ENCODE measurements around the gene WWOX.
A peak's percentile ranks its signal among the peaks of the same experiment; 100 is the strongest.
"Not testable (repeated sequence)": the region's sequence is repeated elsewhere in the genome, so short reads cannot be mapped to it uniquely, and the experiment has no call there.

WWOX gene

DNA sequence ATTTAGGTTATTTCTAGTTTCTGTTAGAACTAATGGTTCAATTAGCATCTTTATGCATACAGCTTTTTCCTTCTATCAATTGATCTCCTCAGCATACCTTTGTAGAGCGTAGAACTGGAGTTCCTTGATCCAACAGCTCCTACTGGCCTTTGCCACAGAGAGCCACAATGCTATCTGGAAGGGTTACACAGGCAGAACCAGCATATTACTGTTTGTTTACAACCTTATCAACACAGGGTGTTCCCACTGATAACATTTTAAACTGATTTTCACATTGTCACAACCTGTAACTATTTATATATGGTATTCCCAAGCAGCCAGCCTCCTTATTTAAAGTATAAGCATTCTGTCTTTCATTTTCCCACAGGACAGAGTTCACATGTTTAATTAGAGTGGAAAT lies 1118.9 kb downstream of the WWOX start:
- H2AFZ ChIP-seq (ENCODE audit: low read depth): no peak overlapping the region
- H3K4me3 ChIP-seq (IDR thresholded peaks at IDR 0.05; ENCODE audit: insufficient read depth, low read depth, low read length): no peak overlapping the region
- H3K27me3 ChIP-seq (ENCODE audit: insufficient read depth, low read depth): no peaks in the 10 kb centered on the region
- no peaks in the 10 kb centered on the region for H4K20me1 ChIP-seq (ENCODE audit: insufficient read depth)
- H3K36me3 ChIP-seq (ENCODE audit: insufficient read depth): no peaks in the 10 kb centered on the region
- peaks cover 13% of the 10 kb centered on the region for H3K4me1 ChIP-seq (ENCODE audit: low read depth, poor library complexity, severe bottlenecking)
- TF ChIP-seq CTCF (conservative IDR thresholded peaks at IDR 0.05; ENCODE audit: low read depth, low read length): no peak
- H3K27ac ChIP-seq: no peak overlapping the region
- no peak overlapping the region for H3K9ac ChIP-seq
- peak overlapping the region; percentile 22; the same call in 1 of the 2 replicates for H3K4me2 ChIP-seq
- no peaks in the 10 kb centered on the region for H3K79me2 ChIP-seq (ENCODE audit: insufficient read depth, low read depth)

GRCh38 chr16:79225994-79226393 lies 1126.5 kb downstream of the WWOX start:
- not testable (repeated sequence) for H3K79me2 ChIP-seq (ENCODE audit: insufficient read depth, low read depth); H3K27ac ChIP-seq; H2AFZ ChIP-seq (ENCODE audit: low read depth); H3K4me1 ChIP-seq (ENCODE audit: low read depth, poor library complexity, severe bottlenecking); H3K4me3 ChIP-seq (IDR thresholded peaks at IDR 0.05; ENCODE audit: insufficient read depth, low read depth, low read length); H3K27me3 ChIP-seq (ENCODE audit: insufficient read depth, low read depth); H3K4me2 ChIP-seq; H4K20me1 ChIP-seq (ENCODE audit: insufficient read depth); H3K36me3 ChIP-seq (ENCODE audit: insufficient read depth); H3K9ac ChIP-seq

DNA sequence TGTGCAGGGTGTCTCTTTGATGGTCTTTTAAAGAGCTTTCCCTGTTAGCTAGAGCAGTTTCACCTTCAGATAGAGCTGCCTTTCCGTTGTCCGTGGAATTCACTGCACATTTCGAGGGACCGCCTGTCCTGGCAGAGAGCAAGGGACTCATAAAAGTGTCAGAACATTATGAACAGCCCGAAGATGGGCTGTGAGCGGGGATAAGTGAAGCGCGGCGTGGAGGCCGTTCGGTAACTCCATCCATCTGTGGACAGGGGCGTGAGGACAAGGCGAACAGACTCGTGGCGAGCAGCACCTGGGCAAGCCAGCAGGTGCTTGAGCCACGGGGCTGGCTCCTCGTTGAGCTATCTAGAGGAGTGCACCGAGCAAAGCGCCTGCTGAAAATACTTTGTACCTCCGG lies 1129.9 kb downstream of the WWOX start:
- no peak overlapping the region for H3K27ac ChIP-seq
- H3K4me3 ChIP-seq (IDR thresholded peaks at IDR 0.05; ENCODE audit: insufficient read depth, low read depth, low read length): no peak overlapping the region
- H3K36me3 ChIP-seq (ENCODE audit: insufficient read depth): no peaks in the 10 kb centered on the region
- no peaks in the 10 kb centered on the region for H3K79me2 ChIP-seq (ENCODE audit: insufficient read depth, low read depth)
- no peaks in the 10 kb centered on the region for H3K4me1 ChIP-seq (ENCODE audit: low read depth, poor library complexity, severe bottlenecking)
- H3K9ac ChIP-seq: no peak overlapping the region
- no peak for TF ChIP-seq CTCF (conservative IDR thresholded peaks at IDR 0.05; ENCODE audit: low read depth, low read length)
- no peak overlapping the region for H3K4me2 ChIP-seq
- H4K20me1 ChIP-seq (ENCODE audit: insufficient read depth): no peaks in the 10 kb centered on the region
- H3K27me3 ChIP-seq (ENCODE audit: insufficient read depth, low read depth): no peaks in the 10 kb centered on the region
- H2AFZ ChIP-seq (ENCODE audit: low read depth): no peak overlapping the region

DNA sequence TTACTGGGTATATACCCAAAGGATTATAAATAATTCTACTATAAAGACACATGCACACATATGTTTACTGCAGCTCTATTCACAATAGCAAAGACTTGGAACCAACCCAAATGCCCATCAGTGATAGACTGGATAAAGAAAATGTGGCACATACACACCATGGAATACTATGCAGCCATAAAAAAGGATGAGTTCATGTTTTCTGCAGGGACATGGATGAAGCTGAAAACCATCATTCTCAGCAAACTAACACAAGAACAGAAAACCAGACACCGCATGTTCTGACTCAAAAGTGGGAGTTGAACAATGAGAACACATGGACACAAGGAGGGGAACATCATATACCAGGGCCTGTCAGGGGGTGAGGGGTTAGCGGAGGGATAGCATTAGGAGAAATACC lies 1146.2 kb downstream of the WWOX start:
- not testable (repeated sequence) for H3K27me3 ChIP-seq (ENCODE audit: insufficient read depth, low read depth); H3K4me1 ChIP-seq (ENCODE audit: low read depth, poor library complexity, severe bottlenecking); H3K4me3 ChIP-seq (IDR thresholded peaks at IDR 0.05; ENCODE audit: insufficient read depth, low read depth, low read length); H3K36me3 ChIP-seq (ENCODE audit: insufficient read depth); H3K79me2 ChIP-seq (ENCODE audit: insufficient read depth, low read depth); H3K4me2 ChIP-seq; H2AFZ ChIP-seq (ENCODE audit: low read depth); H3K9ac ChIP-seq; H3K27ac ChIP-seq; H4K20me1 ChIP-seq (ENCODE audit: insufficient read depth)

DNA sequence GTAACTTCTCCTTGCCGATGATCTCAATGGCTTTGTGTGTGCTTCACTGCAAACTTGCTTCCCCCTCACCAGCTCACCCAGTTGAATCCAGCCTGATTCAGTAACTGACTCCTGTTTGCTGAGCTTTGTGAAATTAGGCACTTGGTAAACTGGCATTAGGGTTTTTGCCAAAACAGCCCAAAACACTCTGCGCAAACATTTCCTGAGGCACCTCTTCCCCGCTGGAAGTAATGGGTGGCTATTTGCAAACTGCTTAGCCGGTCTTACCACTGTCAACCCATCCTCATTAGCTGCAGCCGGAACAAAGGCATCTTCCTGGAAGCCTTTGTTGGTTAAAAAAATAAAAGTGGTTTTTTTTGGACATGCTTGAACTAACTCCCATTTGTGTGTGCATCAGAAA lies 1147.9 kb downstream of the WWOX start:
- H3K27me3 ChIP-seq (ENCODE audit: insufficient read depth, low read depth): no peaks in the 10 kb centered on the region
- no peaks in the 10 kb centered on the region for H3K36me3 ChIP-seq (ENCODE audit: insufficient read depth)
- H3K79me2 ChIP-seq (ENCODE audit: insufficient read depth, low read depth): no peaks in the 10 kb centered on the region
- no peaks in the 10 kb centered on the region for H3K4me1 ChIP-seq (ENCODE audit: low read depth, poor library complexity, severe bottlenecking)
- no peak overlapping the region for H3K27ac ChIP-seq
- no peak overlapping the region for H3K4me3 ChIP-seq (IDR thresholded peaks at IDR 0.05; ENCODE audit: insufficient read depth, low read depth, low read length)
- H2AFZ ChIP-seq (ENCODE audit: low read depth): no peak overlapping the region
- no peaks in the 10 kb centered on the region for H4K20me1 ChIP-seq (ENCODE audit: insufficient read depth)
- no peak overlapping the region for H3K9ac ChIP-seq
- no peak for TF ChIP-seq CTCF (conservative IDR thresholded peaks at IDR 0.05; ENCODE audit: low read depth, low read length)
- no peak overlapping the region for H3K4me2 ChIP-seq

Measured in KMS-11 (cell line).